Muscle of leg (tissue), 11 donors: ENCODE results near the gene KCNG2. TPM values are rescaled to one million over a fixed set of nuclear protein-coding genes. Genes with fewer than 3 reads are reported as not detected.

Experiments
- DNase-seq: peaks from one replicate; pipeline ENCODE4 v3.0.0; 2013
- H3K27ac ChIP-seq: one replicate; pipeline ENCODE4 v1.5.1; 2013; ENCODE audit warnings: mild to moderate bottlenecking, low read length, control low read depth
- H3K27me3 ChIP-seq: one replicate; pipeline ENCODE4 v1.6.1; 2013; ENCODE audit warnings: low read length; ENCODE audit not compliant: control insufficient read depth, insufficient read depth
- H3K36me3 ChIP-seq: one replicate; pipeline ENCODE4 v1.6.1; 2013; ENCODE audit warnings: low read length; ENCODE audit not compliant: control insufficient read depth, insufficient read depth
- H3K4me1 ChIP-seq: one replicate; pipeline ENCODE4 v1.6.1; 2013; ENCODE audit warnings: low read length; ENCODE audit not compliant: control insufficient read depth, insufficient read depth
- H3K4me3 ChIP-seq: one replicate; pipeline ENCODE4 v1.5.1; 2013; ENCODE audit warnings: low read length, control low read depth
- H3K9me3 ChIP-seq: replicated peaks from 2 replicates; pipeline ENCODE4 v1.6.1; 2013; ENCODE audit warnings: low read depth, low read length; ENCODE audit not compliant: control insufficient read depth
- WGBS: methylation state at CpG from one replicate; pipeline ENCODE4 v1.1.5; 2013; ENCODE audit warnings: missing lambda C conversion rate; ENCODE audit not compliant: insufficient coverage; 5-methylcytosine and 5-hydroxymethylcytosine counted together
- polyA plus RNA-seq, 8 donors: library from polyadenylated mRNA; unstranded; fragments of 120-200 nt; gene quantifications; one replicate each; pipeline versions ENCODE4 v1.2.1 to v1.2.3, GENCODE V29; 2013; ENCODE audit warnings: inconsistent platforms in 1 of 8, low replicate concordance in 1 of 8; ENCODE audit not compliant: insufficient read length in 8 of 8, insufficient read depth in 1 of 8
- total RNA-seq: library from RNA; stranded (reverse); fragments of 120-200 nt; gene quantifications from one replicate; pipeline ENCODE4 v1.2.4, GENCODE V29; 2013

KCNG2 gene
- total and polyA plus RNA-seq, 9 donors, result 0.44 to 1.1 (median 0.63) TPM

DNA sequence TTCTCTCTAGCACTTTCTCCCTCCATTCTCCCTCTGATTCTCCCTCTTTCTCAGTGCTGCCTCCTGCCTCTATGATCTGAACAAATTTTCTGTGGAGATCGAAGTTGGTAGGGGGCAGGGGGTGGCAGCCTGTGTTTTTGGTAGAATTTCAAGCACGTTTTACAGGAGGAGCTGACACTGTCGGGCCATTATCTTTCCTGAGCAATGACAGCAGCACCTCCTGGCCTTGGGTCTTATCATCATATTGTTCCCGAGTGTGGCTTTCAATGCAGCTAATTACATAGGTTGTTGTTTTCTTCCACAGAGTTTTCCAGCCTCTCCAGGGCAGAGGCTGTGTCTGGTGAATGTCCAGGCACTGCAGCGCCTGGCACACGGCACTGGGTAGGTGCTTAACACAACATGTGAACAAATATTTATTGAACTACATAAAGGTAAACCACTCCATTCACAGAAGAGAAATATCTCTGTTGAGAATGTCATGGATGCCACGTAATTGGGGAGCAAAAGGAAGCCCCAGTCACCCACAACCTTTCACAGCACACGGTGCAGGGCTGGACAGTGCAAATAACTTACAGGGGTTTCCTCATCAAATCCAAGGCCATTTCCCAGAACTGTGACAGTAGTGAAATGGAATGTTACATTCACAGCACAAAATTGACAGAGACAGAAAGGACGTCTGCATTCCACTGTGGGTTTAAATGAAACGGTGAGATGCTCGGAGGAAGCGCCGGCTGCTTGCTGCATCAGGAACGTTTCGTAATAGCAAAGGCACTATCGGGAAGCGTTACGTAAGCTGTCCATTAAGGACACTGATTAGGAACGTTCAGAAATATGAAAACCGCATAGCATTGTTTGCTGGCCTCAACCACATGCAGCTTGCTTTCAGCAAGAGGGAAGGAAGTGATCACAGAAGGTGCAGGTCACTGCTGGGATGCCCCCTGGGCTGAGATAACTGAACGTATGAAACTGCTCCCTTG is 6.5 kb upstream of the KCNG2 start:
- H3K4me3 ChIP-seq, result no peak overlapping the region
- peaks cover 29% of the 10 kb centered on the region for H3K4me1 ChIP-seq
- H3K36me3 ChIP-seq, result no peaks in the 10 kb centered on the region
- H3K27ac ChIP-seq, result no peak overlapping the region
- no peaks in the 10 kb centered on the region for H3K9me3 ChIP-seq
- DNase-seq, result peak; percentile 72
- WGBS, result 20% methylated on average over 16 of the region's 21 CpGs
- H3K27me3 ChIP-seq, result peaks cover 66% of the 10 kb centered on the region

DNA sequence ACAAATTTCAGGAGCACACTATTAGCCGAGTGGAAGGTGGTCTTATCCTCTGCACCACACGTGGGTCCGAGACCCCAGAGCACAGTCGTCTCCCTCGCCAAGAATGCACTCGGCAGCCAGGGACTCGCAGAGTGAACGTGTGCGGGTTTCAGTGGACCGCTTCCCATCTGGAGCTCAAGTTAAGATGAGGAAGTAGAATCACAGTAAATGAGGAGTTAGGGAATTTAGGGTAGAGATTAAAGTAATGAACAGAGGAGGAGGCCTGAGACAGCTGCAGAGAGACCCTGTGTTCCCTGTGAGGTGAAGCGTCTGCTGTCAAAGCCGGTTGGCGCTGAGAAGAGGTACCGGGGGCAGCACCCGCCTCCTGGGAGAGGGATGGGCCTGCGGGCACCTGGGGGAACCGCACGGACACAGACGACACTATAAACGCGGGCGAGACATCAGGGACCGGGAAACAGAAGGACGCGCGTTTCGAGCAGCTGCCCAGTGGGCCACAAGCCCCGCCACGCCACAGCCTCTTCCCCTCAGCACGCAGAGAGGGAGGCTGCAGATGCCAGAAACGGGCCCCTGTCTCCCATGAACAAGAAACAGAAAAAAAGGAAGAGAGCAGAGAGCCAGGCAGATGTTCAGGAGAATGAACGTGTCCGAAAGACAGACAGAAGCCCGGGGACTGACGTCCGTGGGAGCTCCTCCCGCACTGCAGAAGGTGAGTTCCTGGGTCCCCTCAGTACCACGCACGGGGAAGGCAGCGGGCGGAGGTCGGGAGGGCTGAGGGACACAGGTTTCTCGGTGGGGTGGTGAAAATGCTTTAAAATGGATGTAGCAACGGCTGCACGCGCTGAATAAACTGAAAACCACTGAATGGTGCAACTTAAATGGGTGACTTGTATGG is 5.4 kb upstream of the KCNG2 start:
- no peak overlapping the region for H3K27ac ChIP-seq
- 55% methylated on average over 40 of the region's 46 CpGs for WGBS
- DNase-seq, result no peak
- no peaks in the 10 kb centered on the region for H3K9me3 ChIP-seq
- no peaks in the 10 kb centered on the region for H3K36me3 ChIP-seq
- H3K4me1 ChIP-seq, result peaks cover 39% of the 10 kb centered on the region
- H3K4me3 ChIP-seq, result no peak overlapping the region
- H3K27me3 ChIP-seq, result peaks cover 66% of the 10 kb centered on the region

DNA sequence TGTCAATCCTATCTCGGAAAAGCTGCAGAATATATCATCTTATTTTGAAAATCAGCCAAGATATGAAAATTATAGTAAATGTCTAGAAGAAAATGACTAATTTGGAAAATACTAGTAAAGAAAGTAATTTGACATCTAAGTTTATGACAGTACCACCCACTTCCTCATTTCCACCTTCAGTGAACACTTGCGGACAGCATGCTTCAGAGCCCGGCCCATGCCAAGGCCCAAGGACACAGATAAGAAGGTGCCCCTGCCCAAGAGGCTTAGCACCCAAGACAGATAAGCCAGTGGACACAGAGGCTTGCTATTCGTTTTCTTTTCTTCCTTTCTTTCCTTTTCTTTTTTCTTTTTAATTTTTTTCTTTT is 4.8 kb upstream of the KCNG2 start:
- Histone ChIP-seq H3K4me3 (no peak overlapping the region), H3K9me3 (no peaks in the 10 kb centered on the region), H3K4me1 (peaks cover 42% of the 10 kb centered on the region), H3K27ac (no peak overlapping the region), H3K36me3 (no peaks in the 10 kb centered on the region), H3K27me3 (peaks cover 64% of the 10 kb centered on the region)
- no peak for DNase-seq
- 90% methylated on average over 3 of the region's 4 CpGs for WGBS

DNA sequence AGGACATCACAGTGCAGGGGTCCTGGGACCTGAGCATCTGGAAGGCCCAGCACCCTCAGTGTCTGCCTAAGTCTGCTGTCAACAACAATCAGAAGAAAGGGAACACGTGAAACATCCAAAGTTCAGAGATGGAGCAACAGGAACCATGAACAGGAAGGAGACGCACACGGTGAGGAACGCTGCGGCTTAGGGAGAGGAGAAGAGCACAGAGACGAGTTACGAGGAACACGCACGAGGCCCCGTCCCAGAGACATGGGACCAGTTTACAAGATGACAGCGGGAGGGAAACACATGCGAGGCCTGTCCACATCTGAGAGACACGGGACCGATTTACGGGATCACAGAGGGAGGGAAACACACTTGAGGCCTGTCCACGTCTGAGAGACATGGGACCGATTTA is 2.9 kb upstream of the KCNG2 start:
- Histone ChIP-seq H3K27ac (no peak overlapping the region), H3K9me3 (no peaks in the 10 kb centered on the region), H3K4me3 (no peak overlapping the region), H3K4me1 (peaks cover 52% of the 10 kb centered on the region), H3K36me3 (no peaks in the 10 kb centered on the region), H3K27me3 (peaks cover 63% of the 10 kb centered on the region)
- 85% methylated on average over 17 of the region's 17 CpGs for WGBS
- no peak for DNase-seq

DNA sequence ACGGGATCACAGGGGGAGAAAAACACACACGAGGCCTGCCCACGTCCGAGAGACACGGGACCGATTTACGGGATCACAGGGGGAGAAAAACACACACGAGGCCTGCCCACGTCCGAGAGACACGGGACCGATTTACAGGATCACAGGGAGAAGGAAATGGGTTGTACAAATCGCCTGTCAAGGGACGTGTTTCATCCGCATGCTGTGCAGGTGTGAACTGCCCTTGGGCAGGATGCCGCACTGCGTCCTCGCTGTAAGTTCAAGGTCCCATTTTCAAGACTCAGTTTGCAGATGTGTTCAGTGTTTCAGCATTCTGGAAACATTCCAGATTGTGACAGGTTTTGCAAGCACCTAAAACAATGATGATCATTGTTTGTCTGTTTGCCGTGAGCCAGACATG is 2.3 kb upstream of the KCNG2 start:
- H3K4me3 ChIP-seq, result no peak overlapping the region
- peaks cover 63% of the 10 kb centered on the region for H3K27me3 ChIP-seq
- H3K36me3 ChIP-seq, result no peaks in the 10 kb centered on the region
- 86% methylated on average over 19 of the region's 19 CpGs for WGBS
- no peak for DNase-seq
- H3K9me3 ChIP-seq, result no peaks in the 10 kb centered on the region
- H3K4me1 ChIP-seq, result peaks cover 52% of the 10 kb centered on the region
- H3K27ac ChIP-seq, result peak overlapping the region; percentile 3

DNA sequence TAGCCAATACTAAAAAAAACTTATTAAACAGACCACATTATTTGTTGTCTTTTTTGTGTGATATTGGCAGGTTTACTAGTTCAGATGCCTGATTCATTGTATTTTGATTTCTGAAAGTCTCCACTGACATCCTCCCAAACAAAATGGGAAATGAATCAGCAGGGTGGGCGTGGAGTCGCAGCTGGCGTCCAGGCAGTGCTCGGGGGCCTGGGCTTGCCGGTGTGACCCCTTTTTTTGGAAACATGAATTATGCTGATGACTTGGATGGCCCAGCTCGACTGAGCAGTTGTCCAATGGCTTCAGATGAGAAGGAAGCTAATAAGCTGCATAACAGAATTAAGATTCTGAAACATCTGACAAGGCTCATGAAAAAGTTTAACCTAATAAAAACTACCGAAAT is 1.7 kb upstream of the KCNG2 start:
- H3K9me3 ChIP-seq, result no peaks in the 10 kb centered on the region
- H3K4me3 ChIP-seq, result no peak overlapping the region
- no peaks in the 10 kb centered on the region for H3K36me3 ChIP-seq
- peaks cover 62% of the 10 kb centered on the region for H3K27me3 ChIP-seq
- peak; percentile 59 for DNase-seq
- peaks cover 51% of the 10 kb centered on the region for H3K4me1 ChIP-seq
- WGBS, result 16% methylated on average over 5 of the region's 7 CpGs
- peak overlapping the region; percentile 59 for H3K27ac ChIP-seq

DNA sequence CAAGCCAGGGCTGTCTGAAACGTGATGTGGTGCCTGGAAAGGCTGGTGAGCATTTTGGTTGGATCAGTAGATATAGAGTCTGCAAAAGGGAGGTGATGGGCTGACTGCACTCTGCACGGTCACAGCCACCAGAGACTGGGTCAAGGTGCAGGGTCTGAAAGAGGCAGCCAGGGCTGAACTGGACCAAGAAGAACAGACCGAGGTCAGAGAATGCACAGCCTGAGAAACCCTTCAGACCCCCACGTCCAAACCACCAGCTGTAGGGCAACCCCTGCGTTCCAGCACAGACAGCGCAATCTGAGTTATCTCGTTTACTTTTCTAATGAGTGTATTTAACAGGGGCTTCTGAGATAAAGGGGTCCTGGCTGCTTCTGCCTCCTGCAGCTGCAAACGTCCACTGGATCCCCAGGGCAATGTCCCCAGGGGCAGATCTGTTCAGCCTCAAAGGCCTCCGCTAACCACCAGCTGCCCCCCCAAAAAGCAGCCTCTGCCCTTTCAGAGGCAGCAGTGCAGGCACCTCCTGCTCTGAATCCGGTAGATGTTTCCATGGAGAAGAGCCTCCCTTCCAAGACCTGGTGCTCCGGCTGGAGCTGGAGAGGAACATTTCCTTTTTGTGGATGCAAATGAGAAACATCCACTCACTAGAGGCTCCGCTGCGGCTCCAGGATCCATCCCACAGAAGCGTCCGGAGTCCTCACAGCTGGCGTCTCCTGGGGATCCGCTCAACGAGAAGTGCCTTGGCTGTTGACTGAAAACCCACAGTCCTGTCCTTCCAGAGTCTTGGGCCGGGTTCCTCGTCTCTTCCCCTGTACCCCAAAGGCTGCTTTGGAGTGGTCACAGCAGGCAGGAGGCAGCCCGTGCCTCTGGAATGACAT is 970 bp upstream of the KCNG2 start:
- Histone ChIP-seq H3K4me3 (no peak overlapping the region), H3K27me3 (peaks cover 55% of the 10 kb centered on the region), H3K36me3 (no peaks in the 10 kb centered on the region), H3K4me1 (peaks cover 44% of the 10 kb centered on the region), H3K27ac (peak overlapping the region; percentile 80), H3K9me3 (no peaks in the 10 kb centered on the region)
- WGBS, result 8% methylated on average over 16 of the region's 21 CpGs
- peak; percentile 96 for DNase-seq

DNA sequence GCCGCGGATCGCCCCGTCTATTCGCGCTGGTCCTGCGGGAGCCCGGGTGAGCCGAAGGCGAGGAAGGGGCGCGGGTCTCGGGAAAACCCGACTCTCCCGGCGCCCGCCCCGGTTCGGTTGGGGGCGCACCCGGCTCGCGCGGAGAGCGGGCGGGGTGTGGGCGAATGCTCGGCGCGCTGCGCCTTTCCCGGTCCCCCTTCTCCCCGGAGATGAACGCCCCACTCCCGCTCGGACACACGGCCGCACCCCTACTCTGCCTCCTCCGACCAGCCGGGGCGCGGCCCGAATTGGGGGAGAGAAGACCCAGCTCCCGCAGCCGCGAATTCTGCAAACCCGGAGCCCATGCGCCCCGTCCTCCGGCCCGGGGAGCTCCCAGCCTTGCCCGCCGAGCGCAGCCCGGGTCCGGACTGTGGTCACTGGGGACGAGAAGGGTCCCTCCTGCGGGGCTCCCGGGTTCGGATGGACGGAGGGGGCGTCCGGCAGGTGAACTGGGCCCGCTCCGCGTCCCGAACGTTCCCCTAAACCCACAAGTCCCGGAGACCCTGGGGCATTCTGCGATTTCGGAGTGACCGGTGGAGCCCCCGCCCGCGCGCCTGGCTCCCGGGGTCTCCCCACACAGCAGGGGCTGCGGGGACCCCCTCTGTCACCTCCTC is 734 bp downstream of the KCNG2 start:
- under 1% methylated on average over 76 of the region's 78 CpGs for WGBS
- no peak for DNase-seq
- peaks cover 48% of the 10 kb centered on the region for H3K27me3 ChIP-seq

DNA sequence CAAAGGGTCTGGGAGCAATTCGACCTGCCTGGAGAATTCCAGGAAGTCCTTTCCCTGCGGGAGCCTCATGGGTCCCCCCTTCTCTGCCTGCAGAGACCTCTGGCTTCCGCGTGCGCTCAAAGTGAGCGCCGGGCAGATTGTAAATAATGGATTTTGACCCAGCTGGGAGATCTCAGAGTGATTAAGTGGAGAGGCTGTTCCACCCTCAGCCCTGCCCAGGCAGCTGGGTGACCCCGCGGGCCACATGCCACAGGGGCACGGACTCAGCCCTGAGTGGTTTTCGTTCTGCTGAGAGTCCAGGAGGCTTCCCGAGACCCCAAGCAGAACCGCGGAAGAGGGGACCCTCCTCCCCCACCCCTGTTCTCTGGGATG is 1.2 kb downstream of the KCNG2 start:
- Histone ChIP-seq H3K4me1 (peaks cover 34% of the 10 kb centered on the region), H3K27me3 (peaks cover 50% of the 10 kb centered on the region), H3K27ac (no peak overlapping the region), H3K36me3 (no peaks in the 10 kb centered on the region), H3K4me3 (peak overlapping the region; percentile 31), H3K9me3 (no peaks in the 10 kb centered on the region)
- no CpG with 5 or more reads among the region's 14 CpGs for WGBS
- no peak for DNase-seq

More for the DNA sequence above, 734 bp downstream of the KCNG2 start:
- Histone ChIP-seq H3K36me3 (no peaks in the 10 kb centered on the region), H3K4me1 (peaks cover 34% of the 10 kb centered on the region), H3K4me3 (peak overlapping the region; percentile 31), H3K9me3 (no peaks in the 10 kb centered on the region), H3K27ac (no peak overlapping the region)
